ENCODE results near the gene INTS14. TPM values are rescaled to one million over a fixed set of nuclear protein-coding genes. Genes with fewer than 3 reads are reported as not detected.
A peak's percentile ranks its signal among the peaks of the same experiment; 100 is the strongest.

INTS14 gene
- total RNA-seq, 2 donors from 2014 or later: 33.4 to 37.7 TPM

GRCh38 chr15:65639509-65639908 lies 28.6 kb upstream of the INTS14 start:
- Mint-ChIP-seq H3K4me1 (peaks cover 19% of the 10 kb centered on the region), H3K27me3 (ENCODE audit: insufficient read depth) (no peaks in the 10 kb centered on the region), H3K27ac (no peak overlapping the region), H3K36me3 (ENCODE audit: low read depth) (no peaks in the 10 kb centered on the region), H3K4me3 (no peak overlapping the region), H3K9me3 (no peaks in the 10 kb centered on the region)
- Histone ChIP-seq H3K4me1 (ENCODE audit: control insufficient read depth, insufficient read depth, low read length) (peaks cover 9% of the 10 kb centered on the region), H3K36me3 (ENCODE audit: control insufficient read depth, insufficient read depth, low read length) (no peaks in the 10 kb centered on the region), H3K27ac (ENCODE audit: low read depth, low read length) (no peak overlapping the region), H3K9ac (ENCODE audit: extremely low read depth, low read length, poor library complexity, severe bottlenecking) (no peak overlapping the region), H3K4me3 (ENCODE audit: low read length) (no peak overlapping the region), H3K27me3 (ENCODE audit: control insufficient read depth, insufficient read depth, low read length, poor library complexity, severe bottlenecking) (no peaks in the 10 kb centered on the region), H3K9me3 (ENCODE audit: control insufficient read depth, low read length) (no peaks in the 10 kb centered on the region)
- WGBS, 2 experiments (ENCODE audit: insufficient coverage in 1 of 2, insufficient read length in 1 of 2): 83% methylated on average over 6 of the region's 6 CpGs; no CpG with 5 or more reads in 1 of the 2 experiments
- no peak for DNase-seq
- no peak for TF ChIP-seq CTCF (conservative IDR thresholded peaks at IDR 0.05)

GRCh38 chr15:65638681-65639089 lies 27.8 kb upstream of the INTS14 start:
- peaks cover 23% of the 10 kb centered on the region for H3K4me1 Mint-ChIP-seq
- WGBS, 2 experiments (ENCODE audit: insufficient coverage in 1 of 2, insufficient read length in 1 of 2): 54 to 60% methylated on average over 1 to 2 of the region's 3 CpGs
- H3K27me3 Mint-ChIP-seq (ENCODE audit: insufficient read depth): peaks cover 7% of the 10 kb centered on the region
- no peak overlapping the region for H3K4me3 ChIP-seq (ENCODE audit: low read length)
- H3K9me3 Mint-ChIP-seq: no peaks in the 10 kb centered on the region
- peak; percentile 65 for DNase-seq
- H3K4me3 Mint-ChIP-seq: no peak overlapping the region
- H3K27ac ChIP-seq (ENCODE audit: low read depth, low read length): no peak overlapping the region
- no peak overlapping the region for H3K9ac ChIP-seq (ENCODE audit: extremely low read depth, low read length, poor library complexity, severe bottlenecking)
- H3K36me3 Mint-ChIP-seq (ENCODE audit: low read depth): no peaks in the 10 kb centered on the region
- peaks cover 9% of the 10 kb centered on the region for H3K4me1 ChIP-seq (ENCODE audit: control insufficient read depth, insufficient read depth, low read length)
- peak; percentile 89 for TF ChIP-seq CTCF (conservative IDR thresholded peaks at IDR 0.05)
- no peaks in the 10 kb centered on the region for H3K27me3 ChIP-seq (ENCODE audit: control insufficient read depth, insufficient read depth, low read length, poor library complexity, severe bottlenecking)
- no peaks in the 10 kb centered on the region for H3K36me3 ChIP-seq (ENCODE audit: control insufficient read depth, insufficient read depth, low read length)
- peak overlapping the region; percentile 10 for H3K27ac Mint-ChIP-seq
- no peaks in the 10 kb centered on the region for H3K9me3 ChIP-seq (ENCODE audit: control insufficient read depth, low read length)

GRCh38 chr15:65638109-65638508 lies 27.2 kb upstream of the INTS14 start:
- DNase-seq: peak; percentile 67
- no peaks in the 10 kb centered on the region for H3K36me3 ChIP-seq (ENCODE audit: control insufficient read depth, insufficient read depth, low read length)
- peaks cover 8% of the 10 kb centered on the region for H3K27me3 Mint-ChIP-seq (ENCODE audit: insufficient read depth)
- WGBS, 2 experiments (ENCODE audit: insufficient coverage in 1 of 2, insufficient read length in 1 of 2): 76 to 87% methylated on average over 3 to 5 of the region's 5 CpGs
- no peak overlapping the region for H3K4me3 ChIP-seq (ENCODE audit: low read length)
- H3K27ac ChIP-seq (ENCODE audit: low read depth, low read length): no peak overlapping the region
- peaks cover 9% of the 10 kb centered on the region for H3K4me1 ChIP-seq (ENCODE audit: control insufficient read depth, insufficient read depth, low read length)
- no peak for TF ChIP-seq CTCF (conservative IDR thresholded peaks at IDR 0.05)
- no peak overlapping the region for H3K9ac ChIP-seq (ENCODE audit: extremely low read depth, low read length, poor library complexity, severe bottlenecking)
- H3K4me3 Mint-ChIP-seq: no peak overlapping the region
- no peaks in the 10 kb centered on the region for H3K27me3 ChIP-seq (ENCODE audit: control insufficient read depth, insufficient read depth, low read length, poor library complexity, severe bottlenecking)
- H3K9me3 ChIP-seq (ENCODE audit: control insufficient read depth, low read length): no peaks in the 10 kb centered on the region
- H3K4me1 Mint-ChIP-seq: peaks cover 24% of the 10 kb centered on the region
- H3K27ac Mint-ChIP-seq: peak overlapping the region; percentile 10
- H3K9me3 Mint-ChIP-seq: no peaks in the 10 kb centered on the region
- no peaks in the 10 kb centered on the region for H3K36me3 Mint-ChIP-seq (ENCODE audit: low read depth)

Measured in endodermal cell (in vitro differentiated cells).